AG04450 (cell line): Measurements from ENCODE around the gene MED26. TPM values are rescaled to one million over a fixed set of nuclear protein-coding genes. Genes with fewer than 3 reads are reported as not detected.

Source experiments
- CTCF ChIA-PET: fragments of 300-600, 350-600 bp; formaldehyde crosslinking; extraction: SDS; loops from one replicate; lab custom pipeline; 2022; ENCODE audit warnings: antibody characterized with exemption, inconsistent platforms; lab: Charles Lee
- POLR2A ChIA-PET: fragments of 350-600 bp; formaldehyde crosslinking; extraction: SDS; loops from one replicate; lab custom pipeline; 2021; ENCODE audit warnings: antibody characterized with exemption, inconsistent platforms; lab: Yijun Ruan, JAX
- DNase-seq: peaks from one replicate; pipeline ENCODE4 v3.0.0-alpha.2; 2011; ENCODE audit warnings: low read depth, low spot score
- H3K27ac ChIP-seq: one replicate; pipeline ENCODE4 v1.5.1; 2012; ENCODE audit warnings: low read depth, low read length, control low read depth
- H3K27me3 ChIP-seq: one replicate; pipeline ENCODE4 v1.6.0; 2012; ENCODE audit warnings: low read length; ENCODE audit not compliant: control insufficient read depth, insufficient read depth
- H3K4me3 ChIP-seq: 2 replicates; pipeline ENCODE4 v1.5.1; 2011; ENCODE audit warnings: mild to moderate bottlenecking, low read depth, low read length, control low read depth
- H3K9me3 ChIP-seq: 2 replicates; pipeline ENCODE4 v1.5.1; 2012; ENCODE audit warnings: low read length; ENCODE audit not compliant: control insufficient read depth, insufficient read depth
- CTCF ChIP-seq: IDR thresholded peaks from 2 replicates; pipeline ENCODE4 v1.5.1; 2011; ENCODE audit warnings: low read depth, low read length, control low read depth, inconsistent platforms
- polyA plus RNA-seq: library from polyadenylated mRNA; depleted of rRNA; stranded (reverse); fragments of >200 nt; gene quantifications from 2 replicates; pipeline ENCODE4 v1.2.3, GENCODE V29; 2011

The MED26 gene
- polyA plus RNA-seq, 1 experiment, result 3.0 TPM

- POLR2A ChIA-PET, result interaction anchor here (0.6 kb wide), 1 partner anchor 20 kb away, joined by 3 read pairs; no protein-coding TSS in a partner anchor
- Histone ChIP-seq H3K27ac (no peak overlapping the region), H3K27me3 (no peaks in the 10 kb centered on the region), H3K9me3 (peaks cover 5% of the 10 kb centered on the region; the same call in 1 of the 2 replicates), H3K4me3 (peak overlapping the region; percentile 68)
- no peak for TF ChIP-seq CTCF
- DNase-seq, result no peak
- CTCF ChIA-PET, result interaction anchor here (0.6 kb wide), 1 partner anchor 405 kb away, joined by 4 read pairs; no protein-coding TSS in a partner anchor
These were observed 33.6 kb upstream of the MED26 start for GRCh38 chr19:16661480-16662034.

- TF ChIP-seq CTCF, result no peak
- CTCF ChIA-PET, result interaction anchor here (0.8 kb wide), 1 partner anchor 74 kb away, joined by 3 read pairs; no protein-coding TSS in a partner anchor
- Histone ChIP-seq H3K4me3 (peak within 1 kb of the TSS; percentile 97), H3K27me3 (no peaks in the 10 kb centered on the region), H3K27ac (peak within 1 kb of the TSS; percentile 86), H3K9me3 (peaks cover 5% of the 10 kb centered on the region; the same call in 1 of the 2 replicates)
- POLR2A ChIA-PET, result interaction anchor here (0.5 to 1.4 kb wide), 4 partner anchors 9 to 23 kb away, joined by 3 to 9 read pairs (median 6); no protein-coding TSS in a partner anchor
- DNase-seq, result no peak
These were observed 32.9 kb upstream of the MED26 start, which contains the start of gene TMEM38A for GRCh38 chr19:16660763-16661479. Gene TMEM38A, plus strand, starts transcription at chr19:16661139. Its CDS starts 79 bp downstream, at chr19:16661218.

GRCh38 chr19:16659832-16660708 is 32.1 kb upstream of the MED26 start, which contains the start of gene SMIM7:
Gene SMIM7, minus strand, starts transcription at chr19:16660144. Its CDS starts 34 bp downstream, at chr19:16660110.
- POLR2A ChIA-PET, result interaction anchor here (0.5 to 1.4 kb wide), 5 partner anchors 10 to 117 kb away, joined by 3 to 9 read pairs (median 5); partner anchors contain the start of gene MED26
- CTCF ChIA-PET, result interaction anchor here (0.8 kb wide), 1 partner anchor 73 kb away, joined by 3 read pairs; no protein-coding TSS in a partner anchor
- H3K4me3 ChIP-seq, result peak within 1 kb of the TSS; percentile 97

GRCh38 chr19:16659464-16659831 is 31.4 kb upstream of the MED26 start:
- H3K27ac ChIP-seq, result peak overlapping the region; percentile 86
- no peak for DNase-seq
- H3K9me3 ChIP-seq, result peaks cover 5% of the 10 kb centered on the region; the same call in 1 of the 2 replicates
- no peak for TF ChIP-seq CTCF
- peak overlapping the region; percentile 97 for H3K4me3 ChIP-seq
- ChIA-PET CTCF (no interaction called here), POLR2A (interaction anchor here (0.6 to 1.4 kb wide), 3 partner anchors 22 to 116 kb away, joined by 3 to 9 read pairs (median 4); partner anchors contain the start of gene MED26)
- no peaks in the 10 kb centered on the region for H3K27me3 ChIP-seq

More at GRCh38 chr19:16659832-16660708, 32.1 kb upstream of the MED26 start, which contains the start of gene SMIM7:
- DNase-seq, result peak; percentile 98
- H3K9me3 ChIP-seq, result peaks cover 5% of the 10 kb centered on the region; the same call in 1 of the 2 replicates
- peak within 1 kb of the TSS; percentile 86 for H3K27ac ChIP-seq
- H3K27me3 ChIP-seq, result no peaks in the 10 kb centered on the region
- peak; percentile 14; the same call in 1 of the 2 replicates for TF ChIP-seq CTCF
